Measurements from ENCODE around the gene ASTN2. TPM values are rescaled to one million over a fixed set of nuclear protein-coding genes. Genes with fewer than 3 reads are reported as not detected.

Gene ASTN2
- total and polyA plus RNA-seq, 2 experiments from 2014 or later = 7.0 to 24.6 TPM

- no peak overlapping the region for H3K27ac Mint-ChIP-seq
Observed at GRCh38 chr9:116939614-116940013, 475.2 kb downstream of the ASTN2 start.

More at GRCh38 chr9:116939614-116940013, 475.2 kb downstream of the ASTN2 start:
- H3K4me1 ChIP-seq (ENCODE audit: insufficient read depth) = no peaks in the 10 kb centered on the region
- TF ChIP-seq JUNB (IDR thresholded peaks at IDR 0.05; ENCODE audit: unreplicated experiment) = no peak
- TF ChIP-seq CTCF (conservative IDR thresholded peaks at IDR 0.05; ENCODE audit: low read depth in 2 of 2) = no peak
- TF ChIP-seq, protein P1, sequence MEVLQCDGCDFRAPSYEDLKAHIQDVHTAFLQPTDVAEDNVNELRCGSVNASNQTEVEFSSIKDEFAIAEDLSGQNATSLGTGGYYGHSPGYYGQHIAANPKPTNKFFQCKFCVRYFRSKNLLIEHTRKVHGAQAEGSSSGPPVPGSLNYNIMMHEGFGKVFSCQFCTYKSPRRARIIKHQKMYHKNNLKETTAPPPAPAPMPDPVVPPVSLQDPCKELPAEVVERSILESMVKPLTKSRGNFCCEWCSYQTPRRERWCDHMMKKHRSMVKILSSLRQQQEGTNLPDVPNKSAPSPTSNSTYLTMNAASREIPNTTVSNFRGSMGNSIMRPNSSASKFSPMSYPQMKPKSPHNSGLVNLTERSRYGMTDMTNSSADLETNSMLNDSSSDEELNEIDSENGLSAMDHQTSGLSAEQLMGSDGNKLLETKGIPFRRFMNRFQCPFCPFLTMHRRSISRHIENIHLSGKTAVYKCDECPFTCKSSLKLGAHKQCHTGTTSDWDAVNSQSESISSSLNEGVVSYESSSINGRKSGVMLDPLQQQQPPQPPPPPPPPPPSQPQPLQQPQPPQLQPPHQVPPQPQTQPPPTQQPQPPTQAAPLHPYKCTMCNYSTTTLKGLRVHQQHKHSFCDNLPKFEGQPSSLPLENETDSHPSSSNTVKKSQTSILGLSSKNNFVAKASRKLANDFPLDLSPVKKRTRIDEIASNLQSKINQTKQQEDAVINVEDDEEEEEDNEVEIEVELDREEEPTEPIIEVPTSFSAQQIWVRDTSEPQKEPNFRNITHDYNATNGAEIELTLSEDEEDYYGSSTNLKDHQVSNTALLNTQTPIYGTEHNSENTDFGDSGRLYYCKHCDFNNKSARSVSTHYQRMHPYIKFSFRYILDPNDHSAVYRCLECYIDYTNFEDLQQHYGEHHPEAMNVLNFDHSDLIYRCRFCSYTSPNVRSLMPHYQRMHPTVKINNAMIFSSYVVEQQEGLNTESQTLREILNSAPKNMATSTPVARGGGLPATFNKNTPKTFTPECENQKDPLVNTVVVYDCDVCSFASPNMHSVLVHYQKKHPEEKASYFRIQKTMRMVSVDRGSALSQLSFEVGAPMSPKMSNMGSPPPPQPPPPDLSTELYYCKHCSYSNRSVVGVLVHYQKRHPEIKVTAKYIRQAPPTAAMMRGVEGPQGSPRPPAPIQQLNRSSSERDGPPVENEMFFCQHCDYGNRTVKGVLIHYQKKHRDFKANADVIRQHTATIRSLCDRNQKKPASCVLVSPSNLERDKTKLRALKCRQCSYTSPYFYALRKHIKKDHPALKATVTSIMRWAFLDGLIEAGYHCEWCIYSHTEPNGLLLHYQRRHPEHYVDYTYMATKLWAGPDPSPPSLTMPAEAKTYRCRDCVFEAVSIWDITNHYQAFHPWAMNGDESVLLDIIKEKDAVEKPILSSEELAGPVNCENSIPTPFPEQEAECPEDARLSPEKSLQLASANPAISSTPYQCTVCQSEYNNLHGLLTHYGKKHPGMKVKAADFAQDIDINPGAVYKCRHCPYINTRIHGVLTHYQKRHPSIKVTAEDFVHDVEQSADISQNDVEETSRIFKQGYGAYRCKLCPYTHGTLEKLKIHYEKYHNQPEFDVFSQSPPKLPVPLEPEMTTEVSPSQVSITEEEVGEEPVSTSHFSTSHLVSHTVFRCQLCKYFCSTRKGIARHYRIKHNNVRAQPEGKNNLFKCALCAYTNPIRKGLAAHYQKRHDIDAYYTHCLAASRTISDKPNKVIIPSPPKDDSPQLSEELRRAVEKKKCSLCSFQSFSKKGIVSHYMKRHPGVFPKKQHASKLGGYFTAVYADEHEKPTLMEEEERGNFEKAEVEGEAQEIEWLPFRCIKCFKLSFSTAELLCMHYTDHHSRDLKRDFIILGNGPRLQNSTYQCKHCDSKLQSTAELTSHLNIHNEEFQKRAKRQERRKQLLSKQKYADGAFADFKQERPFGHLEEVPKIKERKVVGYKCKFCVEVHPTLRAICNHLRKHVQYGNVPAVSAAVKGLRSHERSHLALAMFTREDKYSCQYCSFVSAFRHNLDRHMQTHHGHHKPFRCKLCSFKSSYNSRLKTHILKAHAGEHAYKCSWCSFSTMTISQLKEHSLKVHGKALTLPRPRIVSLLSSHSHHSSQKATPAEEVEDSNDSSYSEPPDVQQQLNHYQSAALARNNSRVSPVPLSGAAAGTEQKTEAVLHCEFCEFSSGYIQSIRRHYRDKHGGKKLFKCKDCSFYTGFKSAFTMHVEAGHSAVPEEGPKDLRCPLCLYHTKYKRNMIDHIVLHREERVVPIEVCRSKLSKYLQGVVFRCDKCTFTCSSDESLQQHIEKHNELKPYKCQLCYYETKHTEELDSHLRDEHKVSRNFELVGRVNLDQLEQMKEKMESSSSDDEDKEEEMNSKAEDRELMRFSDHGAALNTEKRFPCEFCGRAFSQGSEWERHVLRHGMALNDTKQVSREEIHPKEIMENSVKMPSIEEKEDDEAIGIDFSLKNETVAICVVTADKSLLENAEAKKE (CRISPR knock-in tag; IDR thresholded peaks at IDR 0.05) = no peak
- TF ChIP-seq ZNF114 (CRISPR knock-in tag; IDR thresholded peaks at IDR 0.05) = no peak
- Mint-ChIP-seq H3K36me3 (ENCODE audit: low read depth) (no peaks in the 10 kb centered on the region; the same call in 2 of the 3 replicates), H3K9me3 (no peaks in the 10 kb centered on the region), H3K4me3 (no peak overlapping the region), H3K4me1 (peaks cover under 1% of the 10 kb centered on the region; the same call in 1 of the 3 replicates), H3K27me3 (ENCODE audit: insufficient read depth, low read depth, poor library complexity) (no peaks in the 10 kb centered on the region)
- H2AFZ ChIP-seq = no peak overlapping the region
- no peaks in the 10 kb centered on the region for H4K20me1 ChIP-seq (replicated peaks; ENCODE audit: insufficient read depth)
- H3K27ac ChIP-seq (ENCODE audit: low read depth) = no peak overlapping the region
- no peaks in the 10 kb centered on the region for H3K36me3 ChIP-seq (ENCODE audit: insufficient read depth)
- no peaks in the 10 kb centered on the region for H3K79me2 ChIP-seq (replicated peaks; ENCODE audit: insufficient read depth)
- H3K9me2 ChIP-seq (ENCODE audit: insufficient read depth) = 0 out of 2 replicates have a peak, but pooled peaks cover 6% of the 10 kb centered on the region
- H3K27me3 ChIP-seq (ENCODE audit: insufficient read depth) = no peaks in the 10 kb centered on the region
- H3K4me3 ChIP-seq = no peak overlapping the region
- no peaks in the 10 kb centered on the region for H3F3A ChIP-seq (replicated peaks; ENCODE audit: low read depth)
- ATAC-seq = no peak
- H3K4me2 ChIP-seq = no peak overlapping the region
- DNase-seq (ENCODE audit: low spot score) = no peak

Measured in GM23338 (cell line).